OCI-LY1 (cell line): ENCODE measurements around the gene C2orf49.

Source experiments
- H2AFZ ChIP-seq: fragments of 200-600 bp; sonication (generic), shearing (Covaris generic); 2 replicates; pipeline ENCODE4 v1.6.0; 2014; ENCODE audit warnings: antibody characterized with exemption, mild to moderate bottlenecking, low read length
- H3F3A ChIP-seq: fragments of 200-600 bp; sonication (generic), shearing (Covaris generic); 2 replicates; pipeline ENCODE4 v1.6.0; 2014; ENCODE audit warnings: mild to moderate bottlenecking, antibody characterized with exemption, low read length, moderate library complexity; ENCODE audit not compliant: insufficient read depth
- H3K27ac ChIP-seq: fragments of 200-600 bp; sonication (generic); 2 replicates; pipeline ENCODE4 v1.5.1; 2014; ENCODE audit warnings: low read length, mixed run types, mild to moderate bottlenecking, low read depth; ENCODE audit not compliant: poor library complexity, severe bottlenecking
- H3K27me3 ChIP-seq: fragments of 200-600 bp; sonication (generic); 2 replicates; pipeline ENCODE4 v1.6.0; 2014; ENCODE audit warnings: antibody characterized with exemption, mild to moderate bottlenecking, low read length, moderate library complexity; ENCODE audit not compliant: insufficient read depth
- H3K36me3 ChIP-seq: fragments of 200-600 bp; sonication (generic); 2 replicates; pipeline ENCODE4 v1.6.1; 2014; ENCODE audit warnings: mild to moderate bottlenecking, antibody characterized with exemption, low read length, moderate library complexity, mixed read lengths; ENCODE audit not compliant: insufficient read depth
- H3K4me1 ChIP-seq: fragments of 200-600 bp; sonication (generic); 2 replicates; pipeline ENCODE4 v1.5.1; 2014; ENCODE audit warnings: mild to moderate bottlenecking, low read length, moderate library complexity; ENCODE audit not compliant: insufficient read depth, severe bottlenecking
- H3K4me2 ChIP-seq: fragments of 200-600 bp; sonication (generic), shearing (Covaris generic); 2 replicates; pipeline ENCODE4 v1.6.1; 2014; ENCODE audit warnings: low read length
- H3K4me3 ChIP-seq: fragments of 200-600 bp; sonication (generic); 2 replicates; pipeline ENCODE4 v1.5.1; 2014; ENCODE audit warnings: low read length, low read depth, mild to moderate bottlenecking, mixed read lengths; ENCODE audit not compliant: poor library complexity, severe bottlenecking
- H3K79me2 ChIP-seq: fragments of 200-600 bp; shearing (Covaris generic); 2 replicates; pipeline ENCODE4 v1.6.1; 2016; ENCODE audit warnings: mixed run types, low read length, mixed read lengths; ENCODE audit not compliant: insufficient read depth
- H3K9ac ChIP-seq: fragments of 200-600 bp; sonication (generic), shearing (Covaris generic); 2 replicates; pipeline ENCODE4 v1.6.1; 2014; ENCODE audit warnings: mild to moderate bottlenecking, low read length, mixed read lengths
- H3K9me2 ChIP-seq: fragments of 200-600 bp; sonication (generic), shearing (Covaris generic); 2 replicates; pipeline ENCODE4 v1.6.1; 2014; ENCODE audit warnings: low read depth, mild to moderate bottlenecking, low read length, mixed read lengths
- H3K9me3 ChIP-seq: fragments of 200-600 bp; shearing (Covaris generic); 2 replicates; pipeline ENCODE4 v1.6.1; 2014; ENCODE audit warnings: low read length, mixed read lengths
- H4K20me1 ChIP-seq: fragments of 200-600 bp; sonication (generic), shearing (Covaris generic); 2 replicates; pipeline ENCODE4 v1.6.0; 2016; ENCODE audit warnings: mild to moderate bottlenecking, low read length; ENCODE audit not compliant: insufficient read depth
- CTCF ChIP-seq: fragments of 200-600 bp; sonication (generic), shearing (Covaris generic); IDR thresholded peaks from 2 replicates; pipeline ENCODE4 v1.5.1; 2017; ENCODE audit warnings: mild to moderate bottlenecking, antibody characterized with exemption, low read length, moderate library complexity, mixed read lengths
- EZH2 ChIP-seq: fragments of 200-600 bp; sonication (generic), shearing (Covaris generic); IDR thresholded peaks from 2 replicates; pipeline ENCODE4 v1.8.0; 2017; ENCODE audit warnings: borderline replicate concordance, mixed run types, mild to moderate bottlenecking, antibody characterized with exemption, low read length, moderate library complexity, mixed read lengths

Gene C2orf49

DNA sequence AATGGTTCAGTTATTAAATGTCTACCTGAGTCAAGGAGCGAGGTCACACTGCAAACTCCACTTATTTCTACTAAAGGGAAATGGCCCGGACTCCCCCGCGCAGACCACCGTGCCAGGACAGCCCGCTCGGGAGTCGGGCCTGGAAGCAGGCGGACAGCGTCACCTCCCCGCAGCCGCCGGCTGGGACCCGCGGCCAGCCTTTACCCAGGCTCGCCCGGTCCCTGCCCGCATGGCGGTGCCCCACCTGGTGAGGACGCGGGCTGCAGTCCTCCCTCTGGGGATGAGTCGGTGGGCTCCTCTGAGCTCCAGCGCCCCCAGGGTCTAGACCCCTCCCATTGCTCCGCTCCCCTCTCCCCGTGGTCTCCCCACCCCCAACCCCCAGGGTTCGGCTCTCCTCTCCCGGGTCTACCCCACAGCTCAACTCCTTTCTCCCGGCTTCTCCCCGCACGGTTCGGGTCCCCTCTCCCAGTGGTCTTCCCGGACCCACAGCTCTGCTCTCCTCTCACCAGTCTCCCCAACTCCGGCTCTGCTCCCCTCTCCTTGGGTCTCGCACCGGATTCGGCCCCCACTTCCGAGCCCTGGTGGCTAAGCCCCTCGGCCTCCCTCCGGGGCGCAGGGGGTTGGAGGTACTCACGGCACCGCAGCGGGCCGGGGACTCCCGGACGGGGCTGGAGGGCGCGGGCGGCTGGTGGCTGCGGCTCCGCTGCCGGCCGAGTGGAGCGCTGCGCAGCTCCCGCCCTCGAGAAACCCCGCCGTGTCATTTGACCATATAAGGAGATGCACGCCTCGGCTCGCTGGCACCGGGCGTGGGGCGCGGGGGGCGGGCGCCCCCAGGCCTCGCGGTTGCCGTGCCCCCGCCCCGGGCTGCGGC lies 61.2 kb downstream of the C2orf49 start, which contains the start of gene FHL2:
Gene FHL2 (minus strand): TSS at position 716 of the 871 bp plus-strand sequence. CDS start 12,535 bp downstream, outside the sequence.
- Histone ChIP-seq H3K27me3 (peaks cover 5% of the 10 kb centered on the region; the same call in 1 of the 2 replicates), H3K36me3 (no peaks in the 10 kb centered on the region), H3K9me2 (no peaks in the 10 kb centered on the region), H3K9ac (no peak within 1 kb of the TSS), H3K79me2 (no peaks in the 10 kb centered on the region), H3K27ac (no peak within 1 kb of the TSS), H4K20me1 (no peaks in the 10 kb centered on the region), H3F3A (no peaks in the 10 kb centered on the region), H3K9me3 (no peaks in the 10 kb centered on the region), H3K4me2 (no peak within 1 kb of the TSS), H3K4me3 (no peak within 1 kb of the TSS), H3K4me1 (no peaks in the 10 kb centered on the region), H2AFZ (no peak within 1 kb of the TSS)
- TF ChIP-seq EZH2 (no peak), CTCF (no peak)
